K562 (cell line): ENCODE measurements around the gene EIF3K. TPM values are rescaled to one million over a fixed set of nuclear protein-coding genes. Genes with fewer than 3 reads are reported as not detected.
A peak's percentile ranks its signal among the peaks of the same experiment; 100 is the strongest.

Experiments used
- DPF2 ChIP-seq: fragments of 450-650 bp; IDR thresholded peaks from 2 replicates; pipeline ENCODE4 v1.6.1; 2016
- ERF ChIP-seq: fragments of 450-650 bp; formaldehyde crosslinking; IDR thresholded peaks from 2 replicates; pipeline ENCODE4 v1.4.0; 2020; ENCODE audit warnings: mild to moderate bottlenecking, mixed read lengths
- GABPA ChIP-seq: fragments of 200-800 bp; sonication (Bioruptor generic); conservative IDR thresholded peaks from 2 replicates; pipeline ENCODE4 v1.6.1; 2016; ENCODE audit warnings: low read depth, missing genetic modification characterization, missing compliant biosample characterization
- HDAC2 ChIP-seq: fragments of 450-650 bp; IDR thresholded peaks from 2 replicates; pipeline ENCODE4 v1.6.1; 2016; ENCODE audit warnings: mild to moderate bottlenecking
- MNT ChIP-seq, 2 experiments: fragments of 450-650 bp; conservative IDR thresholded peaks; 2 replicates each; pipeline ENCODE4 v1.6.1; 2017; ENCODE audit warnings: mild to moderate bottlenecking in 2 of 2, moderate library complexity in 2 of 2
- PHF8 ChIP-seq: fragments of 200-600 bp; sonication (generic); IDR thresholded peaks from 2 replicates; pipeline ENCODE4 v1.6.1; 2012; ENCODE audit warnings: mixed run types, mild to moderate bottlenecking, inconsistent platforms, low read length, moderate library complexity, borderline replicate concordance
- RAD21 ChIP-seq, 2 experiments: fragments of 250-450 bp in 1 of 2; fragments of 450-650 bp in 1 of 2; sonication (Bioruptor Pico) in 1 of 2; formaldehyde crosslinking in 1 of 2; IDR thresholded peaks in 1 of 2; conservative IDR thresholded peaks in 1 of 2; 2 replicates each; pipeline versions ENCODE4 v1.4.0 to v1.8.0; 2020 to 2022; ENCODE audit warnings: mild to moderate bottlenecking in 2 of 2, moderate library complexity in 1 of 2
- RBM34 ChIP-seq: fragments of 200-400 bp; formaldehyde crosslinking; IDR thresholded peaks from 2 replicates; pipeline ENCODE4 v1.6.1; 2018; ENCODE audit warnings: low read length, borderline replicate concordance; ENCODE audit not compliant: insufficient read depth
- RCOR1 ChIP-seq, 2 experiments: IDR thresholded peaks; 2 replicates each; pipeline ENCODE4 v1.6.1; 2012; ENCODE audit warnings: low read depth in 2 of 2, low read length in 2 of 2, borderline replicate concordance in 1 of 2, improper control_type of control experiment in 1 of 2
- SMARCA4 ChIP-seq: fragments of 450-650 bp; IDR thresholded peaks from 2 replicates; pipeline ENCODE4 v1.6.1; 2016
- UBTF ChIP-seq, 2 experiments: IDR thresholded peaks; 2 replicates each; pipeline ENCODE4 v1.6.1; 2012; ENCODE audit warnings: improper control_type of control experiment in 2 of 2, low read depth in 2 of 2, low read length in 2 of 2, borderline replicate concordance in 1 of 2
- XRCC5 ChIP-seq: fragments of 200-400 bp; formaldehyde crosslinking; IDR thresholded peaks from 2 replicates; pipeline ENCODE4 v1.6.1; 2017; ENCODE audit warnings: low read depth, mild to moderate bottlenecking, low read length
- ZNF143 ChIP-seq: sonication (generic); formaldehyde crosslinking; IDR thresholded peaks from 2 replicates; pipeline ENCODE4 v1.9.0; 2022; ENCODE audit warnings: mild to moderate bottlenecking, missing genetic modification reagents
- ZNF318 ChIP-seq, 2 experiments: fragments of 450-650 bp; IDR thresholded peaks; 2 replicates each; pipeline ENCODE4 v1.6.1; 2016; ENCODE audit warnings: mild to moderate bottlenecking in 2 of 2, borderline replicate concordance in 1 of 2, low read depth in 1 of 2, moderate library complexity in 1 of 2
- polyA plus RNA-seq, 8 experiments: library from polyadenylated mRNA; depleted of rRNA in 4 of 8; stranded (reverse) in 5 of 8; unstranded in 3 of 8; fragments of >200 nt; fragmentation: Nextera tagmentation in 2 of 8; fragmentation: Illumina TruSeq in 1 of 8; extraction: Ambion mirVana in 2 of 8; extraction: Trizol in 1 of 8; gene quantifications; 2 replicates each; pipeline versions ENCODE4 v1.2.1 to v1.2.3, GENCODE V29; 2011 to 2014; ENCODE audit warnings: inconsistent platforms in 1 of 8, missing spikeins in 1 of 8
- total RNA-seq, 7 experiments: library from RNA; depleted of rRNA in 6 of 7; stranded (reverse); fragments of >200 nt in 6 of 7; fragmentation: Illumina TruSeq in 2 of 7; extraction: Trizol in 2 of 7; gene quantifications; 2 replicates each; pipeline versions ENCODE4 v1.2.1 to v1.2.3, GENCODE V29; 2011 to 2021; ENCODE audit warnings: low replicate concordance in 1 of 7

The EIF3K gene
- total and polyA plus RNA-seq, 9 of the 15 experiments (the other 6 are each of a cell fraction or from before 2014, with no cell fraction given): 387 to 1,827 (median 733) TPM

GRCh38 chr19:38664503-38665211 lies 45.7 kb downstream of the EIF3K start (continued):
- TF ChIP-seq MNT (conservative IDR thresholded peaks at IDR 0.05): peak; percentile 19 to 33; a peak in 1 of 4 replicates
- no peak for TF ChIP-seq HDAC2
- 0 out of 2 replicates have a peak, but pooled peaks have one; percentile 50 for TF ChIP-seq ZNF143 (CRISPR knock-in tag)
- TF ChIP-seq XRCC5: no peak
- no peak for TF ChIP-seq ZNF318 (IDR thresholded peaks at IDR 0.05; ENCODE audit: borderline replicate concordance in 1 of 2, low read depth in 1 of 2)
- TF ChIP-seq UBTF (IDR thresholded peaks at IDR 0.05; ENCODE audit: borderline replicate concordance in 1 of 2, low read depth in 2 of 2, low read length in 2 of 2): 0 out of 4 replicates have a peak, but pooled peaks of 1 of the 2 experiments have one; percentile 47
- peak; percentile 19; the same call in 1 of the 2 replicates for TF ChIP-seq SMARCA4
- peak; percentile 71 for TF ChIP-seq GABPA (tag)
- TF ChIP-seq PHF8: no peak
- peak; percentile 24; the same call in 1 of the 2 replicates for TF ChIP-seq DPF2
- TF ChIP-seq RAD21 (CRISPR knock-in tag; conservative IDR thresholded peaks at IDR 0.05 in 1 of 2, IDR thresholded peaks at IDR 0.05 in 1 of 2): no peak
- TF ChIP-seq RCOR1 (IDR thresholded peaks at IDR 0.05; ENCODE audit: borderline replicate concordance in 1 of 2, low read depth in 2 of 2, low read length in 2 of 2): peak in 1 of 2 experiments; percentile 71; a peak in 2 of 4 replicates
- TF ChIP-seq RBM34: no peak
- no peak for TF ChIP-seq ERF (CRISPR knock-in tag)
